IMR-90 (cell line): ENCODE results near the gene DMAC2L. TPM values are rescaled to one million over a fixed set of nuclear protein-coding genes. Genes with fewer than 3 reads are reported as not detected.
"Not testable (repeated sequence)": the region's sequence is repeated elsewhere in the genome, so short reads cannot be mapped to it uniquely, and the experiment has no call there.

ENCODE experiments used
- ATAC-seq: fragments of 200-7000 bp; cut with Tn5 transposase; 2 replicates; pipeline ENCODE4 v1.9.1; 2020; ENCODE audit warnings: low read depth, mild to moderate bottlenecking, moderate library complexity
- BruUV-seq: library from RNA; stranded (reverse); fragments of 400-500 nt; replicated peaks from 2 replicates; lab custom pipeline; 2021; lab: Mats Ljungman, UMichigan
- CTCF ChIA-PET: fragments of 300-600 bp; formaldehyde crosslinking; extraction: SDS; loops from one replicate; lab custom pipeline; 2021; ENCODE audit warnings: antibody characterized with exemption; lab: Yijun Ruan, JAX
- POLR2A ChIA-PET: fragments of 300-600 bp; sonication (Branson Sonifier 250); formaldehyde crosslinking; loops from one replicate; lab custom pipeline; 2022; ENCODE audit warnings: antibody characterized with exemption; ENCODE audit not compliant: unreplicated experiment; lab: Charles Lee
- DNase-seq: peaks from one replicate; pipeline ENCODE4 v3.0.0; 2013
- H2AFZ ChIP-seq: replicated peaks from 2 replicates; pipeline ENCODE3; 2013; ENCODE audit warnings: low read length, mild to moderate bottlenecking; ENCODE audit not compliant: poor library complexity
- H2AK5ac ChIP-seq: 2 replicates; pipeline ENCODE4 v1.6.1; 2013; ENCODE audit warnings: low read depth, low read length, inconsistent platforms
- H2AK9ac ChIP-seq: replicated peaks from 2 replicates; pipeline ENCODE3; 2013; ENCODE audit warnings: mild to moderate bottlenecking, low read depth, low read length, moderate library complexity; ENCODE audit not compliant: poor library complexity
- H2BK120ac ChIP-seq: 2 replicates; pipeline ENCODE4 v1.6.1; 2013; ENCODE audit warnings: low read depth, low read length, inconsistent platforms
- H2BK15ac ChIP-seq: 3 replicates; pipeline ENCODE4 v1.6.1; 2013; ENCODE audit warnings: low read depth, low read length, inconsistent platforms
- H2BK20ac ChIP-seq: 2 replicates; pipeline ENCODE4 v1.6.1; 2013; ENCODE audit warnings: low read depth, mild to moderate bottlenecking, inconsistent platforms, low read length, moderate library complexity
- H2BK5ac ChIP-seq: 2 replicates; pipeline ENCODE4 v1.6.1; 2013; ENCODE audit warnings: mild to moderate bottlenecking, low read depth, low read length, inconsistent platforms; ENCODE audit not compliant: poor library complexity, severe bottlenecking
- H3K14ac ChIP-seq: replicated peaks from 2 replicates; pipeline ENCODE4 v1.6.1; 2013; ENCODE audit warnings: low read depth, low read length, inconsistent platforms
- H3K18ac ChIP-seq: 2 replicates; pipeline ENCODE4 v1.6.1; 2013; ENCODE audit warnings: low read depth, low read length, control low read depth
- H3K23ac ChIP-seq: 2 replicates; pipeline ENCODE4 v1.6.1; 2013; ENCODE audit warnings: low read depth, low read length, inconsistent platforms
- H3K27ac ChIP-seq: 2 replicates; pipeline ENCODE4 v1.5.1; 2013; ENCODE audit warnings: mild to moderate bottlenecking, control low read depth, low read length; ENCODE audit not compliant: insufficient read depth
- H3K27me3 ChIP-seq: 2 replicates; pipeline ENCODE4 v1.6.1; 2013; ENCODE audit warnings: low read length; ENCODE audit not compliant: control insufficient read depth, insufficient read depth
- H3K36me3 ChIP-seq: 2 replicates; pipeline ENCODE4 v1.6.1; 2013; ENCODE audit warnings: low read length, mixed read lengths; ENCODE audit not compliant: control insufficient read depth, insufficient read depth
- H3K4ac ChIP-seq: 2 replicates; pipeline ENCODE4 v1.6.1; 2013; ENCODE audit warnings: low read depth, low read length, inconsistent platforms
- H3K4me1 ChIP-seq: 2 replicates; pipeline ENCODE4 v1.6.1; 2013; ENCODE audit warnings: low read length, mixed read lengths; ENCODE audit not compliant: control insufficient read depth, insufficient read depth
- H3K4me2 ChIP-seq: 2 replicates; pipeline ENCODE4 v1.6.1; 2013; ENCODE audit warnings: low read depth, mild to moderate bottlenecking, control low read depth, low read length, moderate library complexity
- H3K4me3 ChIP-seq: 2 replicates; pipeline ENCODE4 v1.5.1; 2013; ENCODE audit warnings: low read depth, mild to moderate bottlenecking, control low read depth, low read length, moderate library complexity; ENCODE audit not compliant: insufficient read depth
- H3K56ac ChIP-seq: 2 replicates; pipeline ENCODE4 v1.6.1; 2013; ENCODE audit warnings: low read length, inconsistent platforms; ENCODE audit not compliant: insufficient read depth; ENCODE audit errors: extremely low read depth
- H3K79me1 ChIP-seq, 2 experiments: 2 replicates each; pipeline ENCODE4 v1.6.1; 2013; ENCODE audit warnings: low read length in 2 of 2, inconsistent platforms in 1 of 2, low read depth in 1 of 2
- H3K9ac ChIP-seq: 2 replicates; pipeline ENCODE4 v1.6.1; 2013; ENCODE audit warnings: low read depth, low read length, control low read depth
- H3K9me1 ChIP-seq: 2 replicates; pipeline ENCODE4 v1.6.1; 2013; ENCODE audit warnings: low read length, inconsistent platforms; ENCODE audit not compliant: insufficient read depth
- H3K9me3 ChIP-seq: 2 replicates; pipeline ENCODE4 v1.6.1; 2013; ENCODE audit warnings: low read length; ENCODE audit not compliant: control insufficient read depth, insufficient read depth
- H4K20me1 ChIP-seq: 2 replicates; pipeline ENCODE4 v1.6.1; 2013; ENCODE audit warnings: low read length, inconsistent platforms; ENCODE audit not compliant: insufficient read depth
- H4K5ac ChIP-seq: 2 replicates; pipeline ENCODE4 v1.6.1; 2013; ENCODE audit warnings: mild to moderate bottlenecking, low read depth, low read length, control low read depth
- H4K8ac ChIP-seq, 2 experiments: 2 replicates each; pipeline ENCODE4 v1.6.1; 2013; ENCODE audit warnings: low read depth in 2 of 2, low read length in 2 of 2, control low read depth in 1 of 2, inconsistent platforms in 1 of 2
- H4K91ac ChIP-seq: 2 replicates; pipeline ENCODE4 v1.6.1; 2013; ENCODE audit warnings: low read depth, low read length, inconsistent platforms; ENCODE audit not compliant: insufficient read depth
- WGBS, 2 experiments: methylation state at CpG; one replicate each; pipeline versions ENCODE4 v1.1.5 to v1.1.7; 2013; ENCODE audit warnings: missing lambda C conversion rate in 2 of 2; ENCODE audit not compliant: insufficient read length in 1 of 2; ENCODE audit errors: extremely low coverage in 2 of 2; 5-methylcytosine and 5-hydroxymethylcytosine counted together
- dilution Hi-C: fragments of 300-500 bp; cut with HindIII; formaldehyde crosslinking; loops from one replicate; pipeline ENCODE4 v1.14.3; 2018; ENCODE audit warnings: low sequenced_read_pairs; ENCODE audit not compliant: unreplicated experiment
- in situ Hi-C: fragments of 300-500 bp; cut with MboI; formaldehyde crosslinking; loops from 3 replicates; pipeline ENCODE4 v1.14.3; 2019; ENCODE audit warnings: low sequenced_read_pairs, inconsistent platforms, mixed read lengths
- intact Hi-C: fragments of 100-400 bp; cut with micrococcal nuclease; formaldehyde crosslinking; loops from 2 replicates; pipeline ENCODE4 v1.10.0; 2022
- polyA plus RNA-seq, 3 experiments: library from polyadenylated mRNA; depleted of rRNA; stranded (reverse); fragments of >200 nt; gene quantifications; 2 replicates each; pipeline ENCODE4 v1.2.3, GENCODE V29; 2012; ENCODE audit warnings: low replicate concordance in 1 of 3
- total RNA-seq: library from RNA; depleted of rRNA; stranded (reverse); fragments of >200 nt; gene quantifications from 2 replicates; pipeline ENCODE4 v1.2.3, GENCODE V29; 2012

The DMAC2L gene
- total and polyA plus RNA-seq, 2 of the 4 experiments (the other 2 are of a cell fraction): 5.0 to 6.1 TPM

GRCh38 chr14:50314098-50314497, 2.0 kb downstream of the DMAC2L start:
- H3K9ac ChIP-seq, H3K27ac ChIP-seq, H4K20me1 ChIP-seq, dilution Hi-C loops, H2BK20ac ChIP-seq, H3K14ac ChIP-seq, H3K36me3 ChIP-seq, H3K56ac ChIP-seq, H2AFZ ChIP-seq, CTCF ChIA-PET, in situ Hi-C loops, H3K18ac ChIP-seq, POLR2A ChIA-PET, H4K5ac ChIP-seq, H3K4ac ChIP-seq, H2AK9ac ChIP-seq, H4K8ac ChIP-seq, BruUV-seq, H3K9me1 ChIP-seq, ATAC-seq, H2BK120ac ChIP-seq, DNase-seq, H2BK5ac ChIP-seq, H3K27me3 ChIP-seq, intact Hi-C loops, H3K23ac ChIP-seq, H2BK15ac ChIP-seq, H3K4me3 ChIP-seq, H2AK5ac ChIP-seq, H3K4me2 ChIP-seq, H3K9me3 ChIP-seq, H3K4me1 ChIP-seq, H4K91ac ChIP-seq: not testable (repeated sequence)
- no CpG with 5 or more reads among the region's 3 CpGs for WGBS, 2 experiments
- peaks cover 15 to 42% of the 10 kb centered on the region in 2 experiments for H3K79me1 ChIP-seq
